ENCODE data around the gene CLSTN1. TPM values are rescaled to one million over a fixed set of nuclear protein-coding genes. Genes with fewer than 3 reads are reported as not detected.

CLSTN1 gene
- total and polyA plus RNA-seq, 2 donors (not counting 1 experiment from before 2014, with no cell fraction given) = 34.9 to 81.4 TPM

DNA sequence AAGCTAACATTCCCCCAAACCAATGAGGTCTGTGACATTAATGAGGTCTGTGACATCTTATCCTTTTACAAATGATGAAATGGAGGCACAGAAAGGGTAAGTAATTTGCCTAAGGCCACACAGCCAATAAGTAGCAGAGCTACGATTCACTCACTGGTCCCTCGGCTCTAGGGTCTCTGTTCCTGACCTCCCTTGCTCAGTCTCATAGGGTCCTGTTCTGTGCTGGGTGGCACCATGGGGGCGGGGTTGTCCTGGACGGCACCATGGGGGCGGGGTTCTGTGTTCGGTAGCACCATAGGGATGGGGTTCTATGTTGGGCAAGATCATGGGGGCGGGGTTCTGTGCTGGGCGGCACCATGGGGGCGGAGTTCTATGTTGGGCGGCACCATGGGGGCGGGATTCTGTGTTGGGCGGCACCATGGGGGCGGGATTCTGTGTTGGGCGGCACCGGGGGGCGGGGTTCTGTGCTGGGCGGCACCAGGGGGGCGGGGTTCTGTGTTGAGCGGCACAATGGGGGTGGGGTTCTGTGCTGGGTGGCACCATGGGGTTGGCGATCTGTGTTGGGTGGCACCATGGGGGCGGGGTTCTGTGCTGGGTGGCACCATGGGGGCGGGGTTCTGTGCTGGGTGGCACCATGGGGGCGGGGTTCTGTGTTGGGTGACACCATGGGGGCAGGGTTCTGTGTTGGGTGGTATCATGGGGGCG is 55.6 kb downstream of the CLSTN1 start:
- H2AFZ ChIP-seq (ENCODE audit: insufficient read depth, low read depth, low read length, poor library complexity, severe bottlenecking) = no peak overlapping the region
- no peaks in the 10 kb centered on the region for H3K27me3 ChIP-seq (replicated peaks in 1 of 4; ENCODE audit: control extremely low read depth in 1 of 4, control insufficient read depth in 3 of 4, insufficient read depth in 4 of 4, low read length in 3 of 4)
- ATAC-seq (ENCODE audit: low read depth) = no peak
- no peaks in the 10 kb centered on the region for H3K9me3 Mint-ChIP-seq (ENCODE audit: insufficient read depth)
- H3K4me2 ChIP-seq (replicated peaks; ENCODE audit: low read depth, low read length, poor library complexity, severe bottlenecking) = no peak overlapping the region
- peaks cover 82% of the 10 kb centered on the region for H3K79me2 ChIP-seq (ENCODE audit: control insufficient read depth, insufficient read depth, low read length)
- ChIA-PET POLR2A (interaction anchor here (0.5 kb wide), 1 partner anchor 87 kb away, joined by 5 read pairs; no protein-coding TSS in a partner anchor), CTCF (interaction anchor here (0.9 to 1.0 kb wide), 2 partner anchors 13 to 98 kb away, joined by 3 read pairs; no protein-coding TSS in a partner anchor)
- no peak overlapping the region for H3K4me3 ChIP-seq (ENCODE audit: control extremely low read depth in 1 of 5, extremely low read depth in 1 of 5, insufficient read depth in 1 of 5, low read depth in 2 of 5, low read length in 4 of 5)
- intact Hi-C loops (cut with micrococcal nuclease) = no loop called here
- DNase-seq = no peak
- H3K9ac ChIP-seq (ENCODE audit: low read length) = no peak overlapping the region
- no peak overlapping the region for H3K27ac Mint-ChIP-seq
- no peaks in the 10 kb centered on the region for H3K27me3 Mint-ChIP-seq
- peaks cover 1% of the 10 kb centered on the region for H3K4me1 Mint-ChIP-seq
- H3K4me3 Mint-ChIP-seq = no peak overlapping the region
- WGBS (ENCODE audit: insufficient coverage) = 96% methylated on average over 6 of the region's 24 CpGs
- peaks cover 5 to 14% of the 10 kb centered on the region in 2 experiments for H3K36me3 ChIP-seq (replicated peaks in 1 of 2; ENCODE audit: control extremely low read depth in 1 of 2, control insufficient read depth in 1 of 2, extremely low read depth in 1 of 2, insufficient read depth in 2 of 2, low read length in 1 of 2)
- no peaks in the 10 kb centered on the region for H3K9me3 ChIP-seq (ENCODE audit: control extremely low read depth in 1 of 3, control insufficient read depth in 2 of 3, insufficient read depth in 1 of 3, low read length in 2 of 3)
- TF ChIP-seq CTCF (IDR thresholded peaks at IDR 0.05) = no peak
- no peak for TF ChIP-seq EZH2 (IDR thresholded peaks at IDR 0.05; ENCODE audit: borderline replicate concordance, insufficient read depth, low read depth, low read length, poor library complexity, severe bottlenecking)
- peaks cover 24% of the 10 kb centered on the region for H4K20me1 ChIP-seq (ENCODE audit: control insufficient read depth, insufficient read depth, low read length, poor library complexity, severe bottlenecking)
- no peaks in the 10 kb centered on the region for H3K4me1 ChIP-seq (ENCODE audit: control insufficient read depth in 2 of 2, insufficient read depth in 2 of 2, low read length in 2 of 2)
- no peak overlapping the region for H3K27ac ChIP-seq (ENCODE audit: low read length in 2 of 2)

DNA sequence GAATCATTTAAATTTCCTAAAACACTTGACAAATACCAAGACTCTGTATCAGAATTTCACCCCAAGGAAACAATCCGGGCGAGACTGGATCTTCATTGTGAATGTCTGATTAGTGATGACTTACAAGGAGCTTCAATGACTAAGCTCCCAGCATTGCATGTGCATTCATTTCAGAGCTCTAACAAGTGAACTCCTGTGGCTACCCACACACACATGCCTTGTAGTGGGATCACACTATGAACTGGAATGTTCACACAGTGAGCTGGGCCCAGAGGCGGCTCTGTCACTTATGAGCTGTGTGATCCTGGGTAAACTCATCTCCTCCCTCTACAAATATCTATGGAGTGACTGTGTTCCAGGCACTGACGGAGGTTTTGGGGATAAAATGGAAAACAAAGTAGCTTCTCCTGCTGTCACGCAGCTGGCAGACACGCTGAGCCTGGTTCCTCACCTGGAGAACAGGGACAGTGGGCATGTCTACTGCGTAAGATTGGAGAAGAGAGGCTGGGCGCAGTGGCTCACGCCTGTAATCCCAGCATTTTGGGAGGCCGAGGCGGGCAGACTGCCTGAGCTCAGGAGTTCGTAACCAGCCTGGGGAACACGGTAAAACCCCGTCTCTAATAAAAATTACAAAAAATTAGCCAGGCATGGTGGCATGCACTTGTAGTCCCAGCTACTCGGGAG is 56.9 kb downstream of the CLSTN1 start:
- H3K4me2 ChIP-seq (replicated peaks; ENCODE audit: low read depth, low read length, poor library complexity, severe bottlenecking) = no peak overlapping the region
- DNase-seq (no peak), ATAC-seq (ENCODE audit: low read depth) (no peak)
- no peak overlapping the region for H3K27ac Mint-ChIP-seq
- CTCF ChIA-PET = interaction anchor here (1.0 to 1.6 kb wide), 2 partner anchors 18 to 99 kb away, joined by 3 to 5 read pairs; no protein-coding TSS in a partner anchor
- H3K4me3 Mint-ChIP-seq = no peak overlapping the region
- H3K9me3 ChIP-seq (ENCODE audit: control extremely low read depth in 1 of 3, control insufficient read depth in 2 of 3, insufficient read depth in 1 of 3, low read length in 2 of 3) = no peaks in the 10 kb centered on the region
- no peak overlapping the region for H3K4me3 ChIP-seq (ENCODE audit: control extremely low read depth in 1 of 5, extremely low read depth in 1 of 5, insufficient read depth in 1 of 5, low read depth in 2 of 5, low read length in 4 of 5)
- H3K4me1 Mint-ChIP-seq = peaks cover 1% of the 10 kb centered on the region
- H3K9ac ChIP-seq (ENCODE audit: low read length) = no peak overlapping the region
- peaks cover 4 to 5% of the 10 kb centered on the region in 2 experiments for H3K36me3 ChIP-seq (replicated peaks in 1 of 2; ENCODE audit: control extremely low read depth in 1 of 2, control insufficient read depth in 1 of 2, extremely low read depth in 1 of 2, insufficient read depth in 2 of 2, low read length in 1 of 2)
- TF ChIP-seq EZH2 (IDR thresholded peaks at IDR 0.05; ENCODE audit: borderline replicate concordance, insufficient read depth, low read depth, low read length, poor library complexity, severe bottlenecking) (no peak), CTCF (IDR thresholded peaks at IDR 0.05) (no peak)
- H4K20me1 ChIP-seq (ENCODE audit: control insufficient read depth, insufficient read depth, low read length, poor library complexity, severe bottlenecking) = peaks cover 28% of the 10 kb centered on the region
- POLR2A ChIA-PET = no interaction called here
- WGBS (ENCODE audit: insufficient coverage) = 97% methylated on average over 6 of the region's 15 CpGs
- intact Hi-C loops (cut with micrococcal nuclease) = no loop called here
- no peaks in the 10 kb centered on the region for H3K4me1 ChIP-seq (ENCODE audit: control insufficient read depth in 2 of 2, insufficient read depth in 2 of 2, low read length in 2 of 2)
- no peak overlapping the region for H2AFZ ChIP-seq (ENCODE audit: insufficient read depth, low read depth, low read length, poor library complexity, severe bottlenecking)
- no peaks in the 10 kb centered on the region for H3K27me3 ChIP-seq (replicated peaks in 1 of 4; ENCODE audit: control extremely low read depth in 1 of 4, control insufficient read depth in 3 of 4, insufficient read depth in 4 of 4, low read length in 3 of 4)
- H3K27ac ChIP-seq (ENCODE audit: low read length in 2 of 2) = no peak overlapping the region
- no peaks in the 10 kb centered on the region for H3K9me3 Mint-ChIP-seq (ENCODE audit: insufficient read depth)
- H3K79me2 ChIP-seq (ENCODE audit: control insufficient read depth, insufficient read depth, low read length) = peaks cover 82% of the 10 kb centered on the region
- H3K27me3 Mint-ChIP-seq = no peaks in the 10 kb centered on the region

All from B cell (primary cell).